ENCODE measurements around the gene LIPC. TPM values are rescaled to one million over a fixed set of nuclear protein-coding genes. Genes with fewer than 3 reads are reported as not detected.

The LIPC gene
- polyA plus RNA-seq, 1 donor, result 0.49 TPM

DNA sequence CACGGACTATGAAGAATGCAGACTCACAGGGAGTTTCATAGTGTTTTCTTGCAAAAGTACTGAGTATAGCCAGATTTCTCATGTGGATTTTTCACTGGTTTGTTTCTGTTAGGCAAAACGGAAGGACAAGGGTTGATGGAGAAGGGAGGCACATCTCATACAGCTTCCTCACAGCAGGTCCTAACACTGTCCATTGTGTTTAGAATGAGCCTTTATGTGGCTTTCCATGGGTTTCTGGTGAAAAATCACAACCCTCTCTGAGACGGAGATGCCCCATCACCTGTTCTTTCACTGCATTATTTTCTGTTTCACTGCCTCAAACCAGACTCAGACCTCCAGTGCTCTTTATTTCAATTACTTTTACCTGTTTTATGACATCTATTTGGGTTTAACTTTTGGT is 25.0 kb upstream of the LIPC start:
- no peak for DNase-seq (ENCODE audit: low read depth)

DNA sequence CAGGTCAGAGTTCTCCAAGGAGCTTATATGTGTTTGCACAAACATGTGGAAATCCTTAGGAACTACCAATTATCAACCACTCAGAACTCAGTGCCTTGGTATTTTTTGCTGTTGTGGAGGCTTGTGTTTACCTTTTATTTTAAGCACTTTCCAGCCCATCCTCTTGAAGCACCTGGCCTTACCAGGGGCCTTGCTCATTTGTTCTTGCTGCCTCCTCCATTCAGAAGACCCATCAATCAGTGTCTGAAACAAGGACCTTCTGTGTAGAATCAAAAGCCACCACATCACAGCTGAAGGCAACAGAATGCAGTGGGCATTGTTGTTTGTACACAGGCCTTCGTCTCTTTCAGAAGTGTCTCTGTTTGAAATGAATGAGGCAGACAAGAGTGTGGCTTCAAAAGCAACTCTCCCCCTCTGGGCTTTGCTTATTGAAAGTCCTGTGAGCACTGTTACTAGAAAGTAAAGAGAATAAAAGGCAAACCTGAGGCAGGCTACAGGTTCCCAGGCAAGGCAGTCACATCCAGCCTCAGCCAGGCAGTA is 24.5 kb upstream of the LIPC start:
- no peak for DNase-seq (ENCODE audit: low read depth)

DNA sequence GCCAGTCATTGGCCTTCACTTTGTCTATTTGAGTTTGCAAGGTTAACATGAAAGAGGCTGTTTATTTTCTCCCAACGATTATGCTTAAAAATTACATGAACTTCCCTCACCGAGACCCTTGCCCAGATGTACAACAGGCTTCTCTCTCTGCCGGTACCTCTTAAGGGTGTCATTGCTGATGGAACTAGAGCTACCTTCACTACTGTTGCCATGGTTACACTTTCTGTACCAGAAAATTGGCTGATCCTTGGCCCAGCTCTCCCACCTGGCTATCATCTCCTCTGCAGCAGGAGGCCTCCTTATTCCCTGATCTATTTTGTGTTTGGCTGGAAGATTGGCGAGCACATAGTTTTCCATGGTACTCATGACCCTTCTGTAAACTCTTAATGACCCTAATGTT is 24.0 kb upstream of the LIPC start:
- no peak for DNase-seq (ENCODE audit: low read depth)

DNA sequence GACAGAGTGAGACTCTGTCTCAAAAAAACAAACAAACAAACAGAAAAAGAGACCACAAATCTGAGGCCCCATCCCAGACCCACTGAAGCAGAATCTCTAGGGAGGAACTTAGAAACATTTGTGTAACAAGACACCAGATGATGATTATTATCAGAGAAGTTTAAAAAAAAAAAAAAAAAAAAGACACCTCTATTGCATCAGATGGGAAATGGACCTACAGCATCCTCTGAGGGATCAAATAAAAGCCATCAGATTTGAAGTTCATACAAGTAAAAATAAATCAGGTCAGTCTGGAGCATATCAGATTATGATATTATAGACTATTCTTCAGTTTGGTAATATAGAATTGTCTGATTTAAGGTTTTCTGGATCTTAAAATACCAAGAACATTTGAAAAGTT is 21.9 kb upstream of the LIPC start:
- no peak for DNase-seq (ENCODE audit: low read depth)

DNA sequence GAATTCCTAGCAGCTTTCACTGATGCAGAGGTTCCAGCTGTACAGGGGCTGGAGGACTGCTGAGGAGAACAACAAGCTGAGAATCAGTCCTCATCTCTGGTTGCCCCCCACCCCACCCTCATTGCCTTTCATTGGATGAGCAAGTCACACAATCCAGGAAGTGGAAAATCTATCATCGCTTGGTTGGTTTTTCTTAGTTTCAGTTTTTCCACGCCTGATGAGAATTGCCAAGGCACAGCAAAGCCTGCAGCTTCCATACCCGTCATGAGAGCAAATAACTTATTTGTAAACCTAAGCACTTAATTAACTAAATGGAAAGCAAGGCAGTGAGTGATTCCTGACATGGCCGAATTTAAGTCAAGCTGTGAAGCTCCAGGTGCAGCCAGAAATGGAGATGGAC is 21.4 kb upstream of the LIPC start:
- DNase-seq (ENCODE audit: low read depth), result no peak

DNA sequence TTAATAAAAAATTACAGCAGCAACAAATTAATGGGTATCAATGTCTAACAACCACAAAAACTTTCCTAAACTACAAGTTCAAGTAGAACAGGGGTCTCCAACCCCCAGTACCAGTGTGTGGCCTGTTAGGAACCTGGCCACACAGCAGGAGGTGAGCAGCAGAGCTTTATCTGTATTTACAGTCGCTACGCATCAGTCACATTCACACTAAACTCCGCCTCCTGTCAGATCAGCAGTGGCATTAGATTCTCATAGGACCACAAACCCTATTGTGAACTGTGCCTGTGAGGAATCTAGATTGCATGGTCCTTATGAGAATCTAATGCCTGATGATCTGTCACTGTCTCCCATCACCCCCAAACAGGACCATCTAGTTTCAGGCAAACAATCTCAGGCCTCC is 18.5 kb upstream of the LIPC start:
- DNase-seq (ENCODE audit: low read depth), result no peak

DNA sequence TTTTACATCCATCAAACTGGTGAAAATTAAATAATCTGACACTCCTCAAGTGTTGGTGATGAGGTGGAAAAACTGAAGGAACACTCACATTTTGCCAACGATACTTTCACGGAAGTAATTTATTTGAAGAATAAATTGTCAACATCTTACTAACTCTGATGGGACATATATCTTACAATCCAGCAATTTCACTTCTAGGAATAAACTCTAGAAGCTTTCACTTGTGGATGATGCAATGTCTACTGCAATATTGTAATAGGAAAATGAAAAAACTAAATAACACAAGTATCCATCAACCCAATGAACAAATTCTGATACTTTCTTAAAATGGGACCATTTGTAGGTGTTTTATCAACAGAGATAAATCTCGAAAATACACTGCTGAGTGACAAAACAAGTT is 16.2 kb upstream of the LIPC start:
- no peak for DNase-seq (ENCODE audit: low read depth)

DNA sequence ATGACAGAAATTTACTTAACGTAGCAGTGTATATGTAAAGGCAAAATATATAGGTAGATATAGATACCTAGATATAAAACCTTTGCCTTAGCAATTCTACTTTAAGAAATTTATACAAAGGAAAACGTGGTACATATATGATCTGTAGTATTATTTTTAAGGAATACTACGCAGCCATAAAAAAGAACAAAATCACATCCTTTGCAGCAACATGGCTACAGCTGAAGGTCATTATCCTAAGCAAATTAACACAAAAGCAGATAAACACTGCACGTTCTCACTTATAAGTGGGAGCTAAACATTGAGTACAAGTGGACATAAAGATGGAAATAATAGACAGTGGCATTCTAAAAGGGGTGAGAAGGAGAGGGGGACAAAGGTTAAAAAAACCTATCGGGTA is 14.8 kb upstream of the LIPC start:
- DNase-seq (ENCODE audit: low read depth), result no peak

DNA sequence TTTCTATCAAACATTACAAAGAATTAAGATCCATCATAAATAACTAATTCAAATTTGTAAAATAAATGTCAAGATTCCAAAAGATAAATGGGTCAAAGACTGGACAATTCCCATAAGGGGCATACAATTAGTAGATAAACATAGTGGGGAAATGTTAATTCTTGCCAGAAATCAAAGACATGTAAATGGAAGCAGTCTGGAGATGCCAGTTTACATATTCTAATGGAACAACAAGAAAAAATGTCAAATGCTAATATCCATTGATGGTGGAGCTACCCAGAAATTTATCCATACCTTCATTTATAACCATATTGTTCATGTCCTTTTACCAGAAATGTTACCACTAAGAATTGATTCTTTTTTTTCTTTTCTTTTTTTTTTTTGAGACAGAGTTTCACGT is 13.7 kb upstream of the LIPC start:
- no peak for DNase-seq (ENCODE audit: low read depth)

DNA sequence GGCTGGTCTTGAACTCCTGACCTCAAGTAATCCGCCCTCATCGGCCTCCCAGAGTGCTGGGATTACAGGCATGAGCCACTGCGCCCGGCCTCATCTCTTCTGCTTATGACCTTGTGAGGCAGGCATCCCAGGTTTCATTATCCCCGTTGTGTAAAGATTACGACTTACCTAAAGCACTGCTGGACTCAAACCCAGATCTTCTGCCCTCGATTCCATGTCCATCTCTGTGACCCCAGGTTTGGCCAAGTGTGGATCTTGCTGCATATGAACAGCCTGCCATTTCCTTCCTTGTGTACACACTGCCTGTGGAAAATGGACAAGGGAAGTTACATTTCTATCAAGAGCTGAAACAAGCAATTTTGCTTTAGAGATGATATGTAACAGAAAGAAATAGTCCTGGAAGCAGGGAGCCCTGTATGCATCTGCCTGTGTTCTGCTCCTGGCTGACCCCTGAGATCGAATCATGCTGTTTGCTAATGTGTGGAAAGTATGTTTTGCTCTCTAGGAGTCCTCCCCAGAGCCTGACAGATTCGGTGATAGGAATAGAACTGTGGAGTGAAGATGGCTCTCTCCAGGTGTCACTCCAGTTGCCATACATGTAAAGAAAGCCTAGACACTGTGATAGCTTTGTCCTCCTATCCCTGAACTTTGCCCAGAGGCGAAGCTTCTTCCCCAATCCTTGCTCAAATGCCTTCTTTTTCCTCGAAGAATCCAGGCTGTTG is 11.8 kb upstream of the LIPC start:
- no peak for DNase-seq (ENCODE audit: low read depth)

DNA sequence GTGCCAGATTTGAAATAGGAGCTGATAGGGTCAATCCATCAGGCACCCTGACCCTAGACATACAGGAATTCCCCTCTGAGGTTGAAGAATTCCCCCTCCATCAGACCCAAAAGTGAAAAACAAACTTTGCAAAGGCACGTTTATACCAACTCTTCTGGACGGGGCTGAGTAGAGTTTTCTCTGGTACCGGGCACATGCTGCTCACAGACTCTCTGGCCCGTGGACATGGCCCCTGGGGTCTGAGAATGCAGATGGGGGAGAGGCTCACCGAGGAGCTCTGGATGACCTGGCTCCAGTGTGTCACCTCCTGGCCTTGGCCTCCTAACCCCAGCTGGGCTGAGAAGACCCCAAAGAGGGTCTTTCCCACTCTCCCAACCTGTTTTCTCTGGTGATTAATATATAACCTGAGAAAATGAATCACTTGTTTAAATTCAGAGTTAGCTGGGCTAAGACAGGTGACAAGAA is 11.2 kb upstream of the LIPC start:
- DNase-seq (ENCODE audit: low read depth), result no peak

DNA sequence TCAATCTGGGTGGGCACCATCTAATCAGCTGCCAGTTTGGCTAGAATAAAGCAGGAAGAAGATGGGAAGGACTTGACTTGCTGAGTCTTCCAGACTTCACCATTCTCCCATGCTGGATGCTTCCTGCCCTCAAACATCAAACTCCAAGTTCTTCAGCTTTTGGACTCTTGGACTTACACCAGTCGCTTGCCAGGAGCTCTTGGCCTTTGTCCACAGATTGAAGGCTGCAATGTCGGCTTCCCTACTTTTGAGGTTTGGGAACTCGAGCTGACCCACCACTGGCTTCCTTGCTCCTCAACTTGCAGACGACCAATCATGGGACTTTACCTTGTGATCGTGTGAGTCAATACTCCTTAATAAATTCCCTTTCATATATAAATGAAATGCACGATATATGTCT is 8.6 kb upstream of the LIPC start:
- DNase-seq (ENCODE audit: low read depth), result no peak

DNA sequence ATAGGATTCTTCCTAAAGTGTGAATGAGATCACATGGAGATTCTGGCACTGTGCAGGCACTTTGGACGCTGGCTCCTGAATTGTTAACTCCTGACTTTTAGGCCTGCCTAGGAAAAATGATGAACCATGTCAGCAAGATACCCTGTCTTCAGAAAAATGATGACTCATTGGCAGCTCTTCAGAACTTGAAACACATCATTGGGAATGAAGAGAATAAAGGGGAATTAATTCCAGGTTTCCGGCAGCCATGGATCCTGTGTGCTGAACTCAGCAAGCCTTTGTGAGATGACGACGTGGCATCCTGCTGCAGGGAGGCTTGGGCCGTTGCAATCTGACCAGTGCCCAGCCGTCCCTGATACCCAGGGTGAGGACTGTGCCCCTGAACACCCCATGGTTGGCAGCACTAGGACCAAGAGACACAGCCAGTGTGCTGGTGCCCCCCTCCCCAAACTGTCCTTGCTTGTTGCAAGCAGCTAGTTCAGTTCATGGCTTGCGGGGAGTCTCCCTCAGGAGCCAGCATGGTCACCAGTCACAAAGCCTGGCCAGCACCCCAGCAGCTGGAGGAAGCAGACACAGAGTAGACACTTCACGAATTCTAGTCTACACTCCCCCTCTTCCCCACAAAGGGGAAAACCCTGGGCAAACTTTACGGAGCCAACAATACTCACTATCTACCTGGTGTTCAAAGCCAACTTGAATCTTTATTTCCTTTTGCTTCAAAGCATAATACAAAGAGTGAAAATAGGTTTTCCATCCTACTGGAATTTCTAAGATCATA is 7.8 kb upstream of the LIPC start:
- peak; percentile 58 for DNase-seq (ENCODE audit: low read depth)

DNA sequence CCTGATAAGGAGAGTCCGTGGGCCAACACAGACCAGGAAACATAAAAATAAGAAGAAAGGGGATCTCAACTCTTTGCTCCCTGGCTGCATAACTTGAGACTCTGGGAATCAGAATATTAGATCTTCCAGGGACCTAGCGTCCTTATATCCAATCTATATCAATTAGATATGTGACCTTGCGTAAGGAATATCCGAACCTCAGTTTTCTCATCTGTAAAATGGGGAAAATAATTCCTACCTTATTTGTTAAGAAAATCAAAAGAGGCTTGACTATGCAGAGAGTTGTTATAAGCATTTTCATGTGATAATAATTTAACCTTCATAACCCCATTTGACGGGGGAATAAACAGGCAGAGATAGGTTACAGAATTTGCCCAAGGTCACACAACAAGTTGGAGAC is 7.1 kb upstream of the LIPC start:
- DNase-seq (ENCODE audit: low read depth), result no peak

DNA sequence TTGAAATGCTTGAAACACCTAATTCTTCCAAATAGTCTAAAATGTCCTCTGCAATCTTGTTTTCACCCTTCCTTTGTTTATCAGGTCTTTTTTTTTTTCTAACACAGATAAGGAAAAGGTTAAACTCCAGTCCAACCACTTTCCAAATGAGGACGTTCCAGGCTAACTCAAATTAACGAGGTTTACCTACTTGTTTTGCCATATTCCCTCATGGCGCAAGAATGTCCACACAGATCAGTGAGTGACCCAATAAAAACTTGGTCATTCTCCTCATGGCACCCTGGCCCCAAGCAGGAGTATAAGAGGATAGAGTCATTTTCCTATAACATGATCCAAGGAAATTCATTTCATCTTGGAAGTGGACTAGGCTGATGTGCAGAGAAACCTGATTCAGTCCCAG is 6.6 kb upstream of the LIPC start:
- DNase-seq (ENCODE audit: low read depth), result no peak

DNA sequence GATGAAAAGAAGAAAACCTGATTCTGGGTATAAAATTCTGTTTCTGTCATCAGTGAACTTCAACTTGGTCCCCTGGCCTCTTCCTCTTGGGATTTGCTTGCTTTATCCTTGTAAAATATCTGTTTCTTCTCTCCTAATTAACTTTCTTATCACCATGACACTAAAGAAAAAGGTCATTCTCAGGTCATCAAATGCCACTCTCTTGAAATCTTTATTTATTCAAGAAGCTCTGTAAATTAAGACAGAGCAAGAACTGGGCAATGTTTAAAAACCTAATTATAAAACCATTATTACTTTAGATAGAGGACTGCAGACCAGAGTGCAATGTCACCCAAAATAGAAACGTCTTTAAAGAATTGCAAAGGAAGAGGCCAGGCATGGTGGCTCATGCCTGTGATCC is 6.0 kb upstream of the LIPC start:
- no peak for DNase-seq (ENCODE audit: low read depth)

DNA sequence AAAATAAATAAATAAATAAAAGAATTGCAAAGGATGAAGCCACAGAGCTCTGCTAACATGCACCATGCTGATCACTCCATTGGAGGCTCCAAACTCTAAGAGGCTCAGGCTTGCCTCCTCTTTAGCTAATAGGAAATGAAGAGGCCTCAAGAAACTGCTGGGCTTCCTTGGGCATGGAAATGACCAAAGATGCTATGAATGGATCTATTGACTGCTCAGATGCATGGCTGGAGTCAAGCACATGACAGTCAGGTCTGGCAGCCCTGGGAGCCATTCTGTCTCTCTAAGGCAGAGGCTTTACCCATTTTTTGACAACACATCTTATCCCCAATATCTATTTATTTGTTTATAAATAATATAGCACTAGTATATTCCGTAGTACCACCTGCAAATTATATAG is 5.3 kb upstream of the LIPC start:
- DNase-seq (ENCODE audit: low read depth), result no peak

DNA sequence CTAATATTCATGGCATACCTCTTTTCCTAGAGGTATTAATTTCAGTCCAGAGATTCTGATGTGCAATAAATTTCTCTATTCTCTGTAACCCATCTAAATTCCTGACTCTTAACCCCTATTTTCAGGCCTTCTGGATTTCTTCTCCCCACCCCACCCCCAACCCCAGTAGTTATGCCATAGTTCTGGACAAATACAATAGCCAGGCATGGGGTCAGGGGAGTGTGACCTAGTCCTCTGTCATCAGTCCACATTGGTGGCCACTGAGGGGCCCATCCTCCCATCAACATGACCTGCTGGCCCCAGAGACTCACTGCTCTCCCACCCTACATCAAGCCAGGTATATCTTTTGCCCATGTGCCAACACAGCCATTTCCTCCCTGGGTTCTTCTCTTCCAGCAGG is 3.8 kb upstream of the LIPC start:
- DNase-seq (ENCODE audit: low read depth), result no peak

DNA sequence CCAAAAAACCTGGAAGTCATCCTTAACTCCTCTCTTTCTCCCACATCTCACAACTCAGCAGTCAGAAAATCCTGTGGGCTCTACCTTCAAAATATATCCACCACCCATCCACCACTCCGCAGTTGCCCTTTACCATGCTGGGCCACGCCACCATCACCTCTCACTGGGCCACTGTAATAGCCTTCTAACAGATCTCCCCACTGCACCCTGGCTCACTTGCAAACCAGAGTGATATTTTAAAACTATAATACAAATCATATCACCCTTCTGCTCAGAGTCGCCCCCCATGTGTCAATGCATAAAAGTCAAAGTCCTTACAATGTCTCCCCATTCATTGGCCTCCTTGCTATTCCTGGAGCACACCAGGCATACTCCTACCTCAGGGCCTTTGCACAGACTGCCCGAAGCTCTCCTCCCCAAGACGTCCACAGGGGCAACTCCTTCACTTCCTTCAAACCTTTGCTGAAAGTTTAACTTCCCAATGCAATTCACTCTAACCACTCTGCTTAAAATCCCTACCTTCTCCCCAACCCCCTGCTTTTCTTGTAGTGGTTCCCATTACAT is 1.5 kb upstream of the LIPC start:
- no peak for DNase-seq (ENCODE audit: low read depth)

DNA sequence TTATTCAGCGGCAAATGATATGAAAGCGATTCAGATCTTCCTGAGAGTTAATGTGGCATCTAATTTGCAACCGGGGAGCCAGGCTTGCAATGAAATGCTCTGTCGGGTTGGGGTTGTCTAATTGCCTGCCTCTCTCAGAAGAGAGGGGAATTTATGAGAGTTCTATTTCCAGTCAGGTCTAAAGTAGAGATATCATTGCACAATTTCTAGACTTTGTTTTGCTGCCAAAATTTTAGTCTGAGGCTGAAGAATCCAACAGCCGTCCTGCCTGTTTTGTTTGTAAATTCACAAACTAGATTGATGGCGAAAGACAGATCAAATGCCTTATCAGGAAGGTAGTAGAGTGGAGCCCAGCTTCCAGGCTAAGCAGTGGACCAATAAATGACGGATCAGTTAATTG is 610 bp downstream of the LIPC start:
- DNase-seq (ENCODE audit: low read depth), result no peak

DNA sequence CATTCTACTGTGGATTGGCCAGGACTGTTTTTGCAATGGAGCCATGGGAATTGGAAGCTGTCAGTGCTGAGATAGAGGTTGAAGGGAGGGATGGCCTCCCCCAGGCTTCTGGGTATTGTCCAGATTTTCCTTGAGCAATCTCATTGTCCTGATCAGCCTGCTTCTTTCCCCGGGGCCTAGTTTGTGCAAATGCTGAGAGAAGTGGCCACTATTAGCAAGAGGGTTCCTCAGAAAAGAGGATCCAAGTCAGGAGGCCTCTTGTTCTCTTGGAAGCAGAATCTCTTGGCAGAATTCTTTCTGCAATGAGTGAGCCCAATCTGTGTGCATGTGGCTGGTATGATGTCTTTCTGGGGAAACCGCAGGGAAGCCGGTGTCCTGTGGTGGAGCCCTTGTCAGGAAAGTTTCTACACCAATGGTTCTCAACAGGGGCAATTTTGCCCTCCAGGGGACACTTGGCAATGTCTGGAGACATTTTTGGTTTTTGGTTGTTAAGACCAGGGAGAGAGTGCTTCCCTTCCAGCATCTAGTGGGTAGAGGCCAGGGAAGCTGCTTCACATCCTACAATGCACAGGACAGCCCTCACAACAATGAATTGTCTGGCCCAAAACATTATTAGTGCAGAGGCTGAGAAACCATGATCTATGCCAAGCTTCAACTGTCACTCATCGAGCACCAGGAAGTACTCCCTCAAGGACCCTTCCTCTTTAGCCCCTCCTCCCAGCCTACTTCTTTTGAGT is 2.0 kb downstream of the LIPC start:
- no peak for DNase-seq (ENCODE audit: low read depth)

DNA sequence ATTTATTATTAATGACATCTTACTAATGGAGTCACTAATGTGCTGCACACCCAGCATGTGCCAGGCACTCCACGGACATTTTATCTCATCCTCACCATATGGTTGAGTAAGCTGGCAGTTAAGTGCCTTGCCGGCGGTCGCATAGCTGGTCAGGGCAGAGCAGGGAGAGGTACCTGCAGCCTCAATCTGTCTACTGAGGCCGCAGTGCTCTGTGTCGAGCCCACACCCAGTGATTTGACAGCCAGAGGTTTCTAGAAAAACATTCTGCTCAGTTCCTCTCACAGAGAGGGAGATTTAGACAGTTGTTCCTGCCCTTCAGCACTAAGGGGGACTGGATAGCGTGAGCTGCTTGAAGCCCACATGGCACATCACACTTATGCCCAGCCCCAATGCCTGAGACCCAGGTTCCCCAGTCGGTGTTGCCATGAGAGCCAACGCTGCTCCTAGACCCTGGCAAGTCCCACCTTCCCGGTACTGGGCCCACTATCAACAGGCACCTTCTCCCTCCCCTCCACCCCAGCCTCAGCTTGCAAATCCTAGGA is 2.6 kb downstream of the LIPC start:
- no peak for DNase-seq (ENCODE audit: low read depth)

All from forelimb muscle (tissue), 1 donor.